Measurements from ENCODE around the gene CMTM5.

CMTM5 gene, protein sequence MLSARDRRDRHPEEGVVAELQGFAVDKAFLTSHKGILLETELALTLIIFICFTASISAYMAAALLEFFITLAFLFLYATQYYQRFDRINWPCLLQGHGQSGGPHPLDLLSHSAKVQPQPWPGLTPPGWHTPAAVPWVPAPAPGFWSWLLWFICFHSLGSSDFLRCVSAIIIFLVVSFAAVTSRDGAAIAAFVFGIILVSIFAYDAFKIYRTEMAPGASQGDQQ

DNA sequence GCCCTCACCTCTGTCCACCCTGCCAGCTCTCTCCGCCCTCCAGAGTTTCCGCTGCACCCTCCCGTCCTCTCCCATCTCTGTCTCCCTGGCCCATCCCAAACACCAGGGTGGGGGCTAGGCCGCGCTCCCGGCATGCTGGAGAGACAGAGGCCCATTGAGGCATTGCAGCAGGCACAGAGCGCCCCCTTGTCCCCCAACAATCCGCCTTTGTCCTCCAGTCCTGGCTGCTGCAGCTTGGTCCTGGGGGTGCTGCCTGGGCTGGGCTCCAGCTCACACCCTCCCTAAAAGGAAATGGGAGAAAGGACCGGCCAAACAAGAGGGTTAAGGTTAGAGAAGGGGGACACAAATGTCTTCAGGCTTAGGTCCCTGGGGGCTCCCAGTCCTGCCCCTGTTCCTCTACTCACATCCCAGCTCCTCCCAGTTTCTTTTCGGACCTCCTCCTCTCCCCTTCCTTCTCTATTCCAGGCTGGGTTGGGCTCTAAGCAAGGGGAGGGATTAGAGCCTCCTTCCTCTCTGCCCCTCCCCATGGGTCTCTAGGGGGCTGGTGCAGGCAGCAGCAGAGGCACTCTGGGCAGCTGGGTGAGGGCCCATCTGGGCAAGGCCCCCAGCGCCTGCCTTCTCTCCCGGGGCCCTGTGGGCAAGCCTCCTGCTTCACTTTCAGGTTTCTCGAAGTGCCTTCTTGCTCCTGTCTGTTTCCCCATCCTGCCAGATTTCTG is at the start of gene CMTM5:
Gene CMTM5 (plus strand): TSS at position 565 of the 716 bp plus-strand sequence. CDS start 206 bp downstream, outside the sequence.
- peak; percentile 98 for DNase-seq (ENCODE audit: low spot score)

DNA sequence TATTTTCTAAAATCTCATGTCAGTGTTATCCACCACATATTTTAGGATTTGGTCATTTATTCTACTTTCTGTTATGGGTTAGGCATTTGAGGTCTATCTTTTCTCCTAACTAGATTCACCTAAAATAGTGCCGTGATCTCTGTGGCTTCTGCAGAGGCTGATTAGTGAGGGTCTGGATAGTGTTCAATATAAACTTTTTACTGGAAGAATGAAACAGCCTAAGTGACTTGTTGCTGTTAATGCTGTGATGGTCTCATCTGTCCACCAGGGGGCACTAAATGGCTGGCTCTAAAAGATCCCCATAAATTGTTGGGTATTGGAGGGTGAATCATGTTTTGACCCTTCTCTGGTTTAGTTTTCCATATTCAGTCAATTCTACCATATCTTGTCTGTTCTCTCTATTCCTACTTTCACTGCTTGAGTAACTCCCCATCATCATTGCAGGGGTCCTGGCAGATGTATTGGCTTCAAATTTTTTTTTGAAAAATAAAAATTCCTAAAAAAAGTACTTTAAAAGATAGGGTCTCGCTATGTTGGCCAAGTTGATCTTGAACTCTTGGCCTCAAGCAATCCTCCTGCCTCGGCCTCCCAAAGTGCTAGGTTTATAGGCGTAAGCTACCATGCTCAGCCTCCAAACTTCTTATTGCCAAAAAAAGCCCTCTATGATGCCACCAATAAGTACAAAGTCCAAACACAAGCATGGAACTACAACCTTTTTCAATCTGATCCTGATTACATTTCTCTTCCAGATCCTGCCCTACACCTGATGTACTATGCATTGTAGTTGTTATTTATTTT is 48.7 kb upstream of the CMTM5 start:
- DNase-seq (ENCODE audit: low spot score) = peak; percentile 89

DNA sequence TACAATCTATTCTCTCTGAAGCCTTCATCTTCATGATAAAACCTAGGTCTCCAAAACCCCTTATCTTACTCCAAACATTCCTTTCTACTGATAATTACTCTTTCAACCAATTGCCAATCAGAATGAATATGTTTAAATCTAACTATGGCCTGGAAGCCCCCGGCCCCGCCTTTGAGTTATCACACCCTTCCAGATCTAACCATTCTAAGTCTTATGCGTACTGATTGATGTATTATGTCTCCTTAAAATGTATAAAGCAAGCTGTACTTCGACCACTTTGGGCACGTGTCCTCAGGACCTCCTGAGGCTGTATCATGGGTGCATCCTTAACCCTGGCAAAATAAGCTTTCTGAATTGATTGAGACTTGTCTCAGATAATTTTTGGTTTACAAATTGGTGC is 41.2 kb upstream of the CMTM5 start:
- DNase-seq (ENCODE audit: low spot score) = no peak

GRCh38 chr14:23339506-23340268 is 37.2 kb upstream of the CMTM5 start:
- no peak for DNase-seq (ENCODE audit: low spot score)

GRCh38 chr14:23344481-23344880 is 32.4 kb upstream of the CMTM5 start:
- no peak for DNase-seq (ENCODE audit: low spot score)

GRCh38 chr14:23345987-23346692 is 30.7 kb upstream of the CMTM5 start:
- no peak for DNase-seq (ENCODE audit: low spot score)

DNA sequence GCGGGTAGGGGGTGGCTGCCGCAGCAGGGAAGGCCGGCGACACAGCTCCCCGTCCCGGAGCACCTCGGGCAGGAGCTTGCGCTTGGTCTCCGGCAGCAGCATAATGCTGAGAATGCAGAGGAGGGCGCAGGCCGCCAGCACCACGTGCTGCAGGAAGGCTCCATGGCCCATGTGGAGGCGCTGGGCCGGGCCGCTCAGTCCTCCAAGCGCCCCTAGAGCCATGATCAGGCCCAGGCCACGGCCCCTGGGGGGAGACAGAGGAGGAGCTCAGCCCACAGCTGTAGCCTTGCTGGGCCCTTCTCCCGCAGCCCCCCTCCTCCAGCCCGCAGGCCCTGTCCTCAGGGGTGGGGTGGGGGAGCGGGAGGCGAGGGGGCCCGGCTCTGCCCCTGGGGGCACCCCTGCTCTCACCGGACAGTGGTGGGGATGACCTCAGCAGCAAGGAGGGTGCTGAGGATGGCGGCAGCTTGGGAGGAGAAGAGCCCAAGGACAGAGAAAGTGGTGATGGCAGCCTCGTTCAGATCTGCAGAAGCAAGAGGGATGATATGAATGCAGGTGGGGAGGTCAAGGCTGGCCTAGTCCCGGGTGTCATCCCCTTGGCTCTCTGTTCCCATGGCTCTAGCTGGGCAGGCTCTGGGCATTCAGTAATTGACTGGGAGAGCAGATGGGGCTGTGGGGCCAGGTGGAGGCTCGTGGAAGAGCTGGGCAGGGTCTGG is 30.0 kb upstream of the CMTM5 start:
- no peak for DNase-seq (ENCODE audit: low spot score)

GRCh38 chr14:23347406-23348296 is 29.2 kb upstream of the CMTM5 start:
- no peak for DNase-seq (ENCODE audit: low spot score)

DNA sequence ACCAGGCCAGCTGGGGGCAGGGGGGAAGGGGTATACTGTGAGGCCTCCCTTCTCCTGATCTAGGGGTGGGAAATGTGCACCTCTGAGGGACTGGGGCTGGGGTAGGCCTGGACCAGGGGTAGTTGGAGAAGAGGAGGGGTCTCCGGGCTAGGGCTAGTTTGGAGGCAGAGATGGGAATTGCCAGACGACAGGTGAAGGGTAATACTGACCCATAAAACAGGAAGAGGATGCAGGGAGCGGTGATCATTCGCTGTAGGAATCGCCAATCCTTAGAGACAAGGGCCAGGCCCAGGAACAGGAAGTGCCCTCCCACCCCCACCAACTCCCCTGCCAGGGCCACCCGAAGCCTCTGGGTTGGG is 28.6 kb upstream of the CMTM5 start:
- no peak for DNase-seq (ENCODE audit: low spot score)

- DNase-seq (ENCODE audit: low spot score) = no peak
These were observed 27.5 kb upstream of the CMTM5 start for GRCh38 chr14:23349156-23349845.

GRCh38 chr14:23351681-23352505 is 25.0 kb upstream of the CMTM5 start:
- peak; percentile 57 for DNase-seq (ENCODE audit: low spot score)

DNA sequence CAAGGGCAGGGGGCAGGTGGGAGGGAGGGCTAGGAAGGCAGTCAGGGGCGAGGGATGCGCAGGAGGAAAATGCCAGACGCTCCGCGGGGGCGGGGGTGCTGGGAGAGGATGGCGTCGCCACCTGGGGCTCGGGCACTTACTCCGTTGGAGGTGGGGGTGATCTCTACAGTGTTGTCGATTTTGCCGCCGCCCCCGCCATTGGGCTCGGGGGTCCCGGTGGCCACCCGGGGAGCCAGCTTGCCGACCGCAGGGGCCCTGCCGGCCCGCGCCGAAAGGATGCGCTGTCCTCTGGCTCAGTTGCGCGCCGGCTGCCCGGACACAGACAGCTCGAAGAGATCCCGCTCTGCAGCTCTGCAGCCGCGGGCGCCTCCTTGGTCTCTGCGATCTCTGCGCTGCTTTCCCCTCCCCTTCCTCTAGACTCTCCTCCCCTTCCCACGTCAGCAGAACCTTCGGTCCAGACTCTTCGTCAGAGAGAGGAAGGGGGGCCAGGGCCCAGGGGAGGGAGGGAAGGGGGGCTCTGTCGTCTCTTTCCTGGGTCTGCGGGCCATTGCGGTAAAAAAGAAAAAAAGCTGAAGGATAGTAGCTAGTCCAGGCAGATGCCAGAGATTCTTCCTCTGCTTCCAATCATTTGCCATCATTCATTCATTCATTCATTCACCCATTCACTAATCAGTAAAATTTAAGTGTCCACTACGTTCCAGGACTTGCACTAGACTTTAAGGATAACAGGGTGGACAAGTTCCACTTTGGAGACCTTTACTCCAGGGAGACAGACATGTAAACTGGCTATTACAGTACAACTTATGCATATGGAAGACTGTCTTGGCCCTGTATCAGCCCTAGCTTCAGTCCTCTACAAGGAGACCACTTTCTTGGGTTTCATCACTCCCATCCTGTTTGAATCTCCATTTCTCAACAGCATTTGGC is 24.1 kb upstream of the CMTM5 start, which contains the start of gene SLC22A17:
Gene SLC22A17 (minus strand): TSS at position 382 of the 927 bp plus-strand sequence.
- DNase-seq (ENCODE audit: low spot score) = peak; percentile 97

GRCh38 chr14:23353433-23353780 is 23.4 kb upstream of the CMTM5 start:
- no peak for DNase-seq (ENCODE audit: low spot score)

DNA sequence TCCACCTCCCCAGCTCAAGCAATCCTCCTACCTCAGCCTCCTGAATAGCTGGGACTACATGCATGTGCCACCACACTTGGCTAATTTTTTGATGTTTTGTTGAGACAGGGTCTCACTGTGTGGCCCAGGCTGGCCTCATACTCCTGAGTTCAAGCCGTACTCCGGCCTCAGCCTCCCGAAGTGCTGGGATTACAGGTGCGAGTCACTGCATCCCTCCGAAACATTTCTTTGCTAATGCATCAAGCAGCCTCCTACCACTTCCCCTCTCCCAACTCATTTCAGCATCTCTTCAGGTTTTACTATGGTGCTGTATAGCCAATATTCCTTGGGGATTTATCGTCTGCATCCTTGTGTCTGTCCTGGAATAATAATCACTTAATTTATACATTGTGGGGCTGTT is 21.9 kb upstream of the CMTM5 start:
- no peak for DNase-seq (ENCODE audit: low spot score)

DNA sequence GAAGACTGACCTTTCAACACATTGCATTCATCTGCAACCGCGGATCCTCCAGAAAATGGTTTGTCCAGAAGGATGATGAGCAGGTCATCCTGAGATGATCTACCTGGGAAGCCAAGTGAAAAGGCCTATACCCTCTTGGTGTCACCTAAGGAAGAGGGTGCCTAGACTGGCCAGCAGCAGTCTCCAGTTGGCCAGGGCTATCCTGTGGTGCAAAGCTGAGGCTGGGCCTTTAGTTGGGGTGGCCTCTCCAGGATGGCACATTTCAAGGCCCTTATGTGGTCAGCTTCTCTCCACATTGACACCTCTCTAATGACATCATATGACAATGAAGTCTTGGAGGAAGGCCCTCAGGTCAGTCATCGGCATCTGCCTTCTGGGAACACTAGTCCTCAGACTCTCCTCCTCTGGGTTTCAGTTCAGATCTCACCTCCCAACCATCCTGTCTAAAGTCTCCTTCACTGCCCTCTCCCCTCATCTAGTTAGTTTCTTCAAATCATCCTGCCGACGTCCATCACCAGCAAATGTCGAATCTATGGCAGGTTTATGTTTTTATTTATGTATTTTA is 20.9 kb upstream of the CMTM5 start:
- no peak for DNase-seq (ENCODE audit: low spot score)

DNA sequence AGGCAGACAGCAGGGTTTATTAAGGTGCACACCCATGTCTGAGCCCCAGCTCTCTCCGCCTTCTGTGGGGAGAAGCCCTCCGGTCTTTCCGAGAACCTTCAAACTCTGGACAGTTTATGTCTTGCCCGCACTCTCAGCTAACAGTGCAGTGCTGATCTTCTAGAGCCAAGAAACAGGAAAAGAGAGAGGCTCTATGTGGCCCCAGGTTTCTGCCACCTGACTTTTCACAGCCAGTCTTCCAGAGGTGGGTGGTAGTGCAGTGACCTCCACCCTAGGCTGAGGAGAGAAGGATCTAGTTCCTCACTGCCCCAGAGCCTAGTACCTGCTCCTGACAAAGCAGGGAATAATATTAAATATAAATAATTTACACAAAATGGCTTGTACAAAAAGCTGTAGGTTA is 20.2 kb upstream of the CMTM5 start:
- no peak for DNase-seq (ENCODE audit: low spot score)

GRCh38 chr14:23357261-23357660 is 19.6 kb upstream of the CMTM5 start:
- no peak for DNase-seq (ENCODE audit: low spot score)

Data from Ammon's horn (tissue), 1 donor.